Activated T-cell treated with anti-CD3 and anti-CD28 coated beads, Interleukin-2, amount 50 U/mL, for 24 hours (primary cell): ENCODE results near the gene SH3RF3.
A peak's percentile ranks its signal among the peaks of the same experiment; 100 is the strongest.

Experiments
- DNase-seq: peaks from one replicate; pipeline ENCODE4 v3.0.0-alpha.2; 2020
- H3K27ac Mint-ChIP-seq: 2 replicates; pipeline ENCODE4 v1.8.0; 2020; ENCODE audit warnings: mild to moderate bottlenecking, mixed read lengths
- H3K27me3 Mint-ChIP-seq: 2 replicates; pipeline ENCODE4 v1.8.0; 2020; ENCODE audit warnings: mixed read lengths
- H3K36me3 Mint-ChIP-seq: 2 replicates; pipeline ENCODE4 v1.8.0; 2020; ENCODE audit warnings: low read depth, mixed read lengths
- H3K4me1 Mint-ChIP-seq: 2 replicates; pipeline ENCODE4 v1.8.0; 2020; ENCODE audit warnings: low read depth, mixed read lengths
- H3K4me3 Mint-ChIP-seq: 2 replicates; pipeline ENCODE4 v1.8.0; 2020; ENCODE audit warnings: mild to moderate bottlenecking, moderate library complexity, mixed read lengths
- H3K9me3 Mint-ChIP-seq: 2 replicates; pipeline ENCODE4 v1.8.0; 2020; ENCODE audit warnings: mixed read lengths

Gene SH3RF3

GRCh38 chr2:109128616-109129355 lies at the start of gene SH3RF3:
Gene SH3RF3, plus strand, starts transcription at chr2:109129205.
- no peaks in the 10 kb centered on the region for H3K36me3 Mint-ChIP-seq
- H3K9me3 Mint-ChIP-seq = no peaks in the 10 kb centered on the region
- peaks cover 32% of the 10 kb centered on the region for H3K27me3 Mint-ChIP-seq
- H3K4me3 Mint-ChIP-seq = peak within 1 kb of the TSS; percentile 80
- H3K27ac Mint-ChIP-seq = peak within 1 kb of the TSS; percentile 63
- peaks cover 46% of the 10 kb centered on the region for H3K4me1 Mint-ChIP-seq
- DNase-seq = peak; percentile 70

- H3K9me3 Mint-ChIP-seq = no peaks in the 10 kb centered on the region
- no peaks in the 10 kb centered on the region for H3K27me3 Mint-ChIP-seq
- peaks cover 8% of the 10 kb centered on the region for H3K4me1 Mint-ChIP-seq
- H3K4me3 Mint-ChIP-seq = no peak overlapping the region
- no peaks in the 10 kb centered on the region for H3K36me3 Mint-ChIP-seq
- DNase-seq = no peak
- no peak overlapping the region for H3K27ac Mint-ChIP-seq
Observed at GRCh38 chr2:109079590-109079989, 49.4 kb upstream of the SH3RF3 start.

DNA sequence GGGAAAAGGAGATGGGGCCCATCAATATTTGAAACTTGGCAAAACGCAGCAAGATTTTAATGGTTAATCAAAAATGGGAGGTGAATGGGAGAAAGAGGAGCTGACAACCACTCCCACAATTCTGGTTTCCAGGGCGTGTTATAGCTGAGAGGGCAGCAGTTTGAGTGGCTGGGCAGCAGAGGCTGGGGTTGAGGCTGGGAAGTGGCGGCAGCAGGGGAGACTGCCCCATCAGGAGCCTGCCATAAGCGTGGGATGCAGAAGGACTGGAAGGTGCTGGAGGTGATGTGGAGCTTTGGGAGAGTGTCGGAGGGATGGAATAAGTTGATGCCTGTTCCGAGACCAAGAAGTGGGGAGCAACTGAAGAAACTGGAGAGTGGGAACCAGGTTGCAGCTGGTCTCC lies 48.9 kb upstream of the SH3RF3 start:
- Mint-ChIP-seq H3K36me3 (no peaks in the 10 kb centered on the region), H3K4me3 (no peak overlapping the region), H3K9me3 (no peaks in the 10 kb centered on the region), H3K27me3 (no peaks in the 10 kb centered on the region), H3K4me1 (peaks cover 8% of the 10 kb centered on the region), H3K27ac (no peak overlapping the region)
- no peak for DNase-seq

- Mint-ChIP-seq H3K27ac (no peak overlapping the region), H3K4me1 (peaks cover 4% of the 10 kb centered on the region), H3K36me3 (no peaks in the 10 kb centered on the region), H3K4me3 (no peak overlapping the region), H3K27me3 (no peaks in the 10 kb centered on the region), H3K9me3 (no peaks in the 10 kb centered on the region)
- no peak for DNase-seq
Observed at GRCh38 chr2:109080757-109081156, 48.2 kb upstream of the SH3RF3 start.

DNA sequence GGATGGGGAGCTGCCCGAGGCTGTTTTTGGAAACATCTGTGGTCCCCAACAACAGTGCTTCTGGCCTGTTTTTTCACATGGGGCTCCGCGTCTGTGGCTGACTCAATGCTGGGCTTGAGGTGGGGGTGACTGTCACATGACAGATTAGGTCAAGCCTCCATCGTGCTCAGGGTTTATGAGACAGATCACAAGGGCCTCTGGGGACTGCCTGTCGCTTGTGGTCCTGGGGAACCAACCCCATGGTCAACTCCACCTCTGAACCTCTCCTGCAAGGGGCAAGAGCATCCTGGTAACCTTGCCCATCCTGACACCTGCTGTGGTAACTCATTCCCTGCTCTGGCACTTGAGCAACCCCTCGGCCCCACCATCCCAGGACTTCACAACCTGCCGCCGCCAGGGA lies 47.6 kb upstream of the SH3RF3 start:
- H3K9me3 Mint-ChIP-seq = no peaks in the 10 kb centered on the region

GRCh38 chr2:109083771-109084170 lies 45.2 kb upstream of the SH3RF3 start:
- H3K4me3 Mint-ChIP-seq = no peak overlapping the region
- no peaks in the 10 kb centered on the region for H3K36me3 Mint-ChIP-seq
- no peaks in the 10 kb centered on the region for H3K27me3 Mint-ChIP-seq
- H3K4me1 Mint-ChIP-seq = peaks cover 5% of the 10 kb centered on the region
- DNase-seq = no peak
- no peak overlapping the region for H3K27ac Mint-ChIP-seq
- no peaks in the 10 kb centered on the region for H3K9me3 Mint-ChIP-seq

More for the DNA sequence above, 47.6 kb upstream of the SH3RF3 start:
- H3K27ac Mint-ChIP-seq = no peak overlapping the region
- DNase-seq = no peak
- H3K4me1 Mint-ChIP-seq = peaks cover 3% of the 10 kb centered on the region
- H3K4me3 Mint-ChIP-seq = no peak overlapping the region
- H3K36me3 Mint-ChIP-seq = no peaks in the 10 kb centered on the region
- H3K27me3 Mint-ChIP-seq = no peaks in the 10 kb centered on the region

- Mint-ChIP-seq H3K36me3 (no peaks in the 10 kb centered on the region), H3K27me3 (no peaks in the 10 kb centered on the region), H3K27ac (no peak overlapping the region), H3K9me3 (no peaks in the 10 kb centered on the region), H3K4me3 (no peak overlapping the region), H3K4me1 (peaks cover 5% of the 10 kb centered on the region)
- no peak for DNase-seq
Observed at GRCh38 chr2:109084341-109084740, 44.7 kb upstream of the SH3RF3 start.

GRCh38 chr2:109085912-109086742 lies 42.9 kb upstream of the SH3RF3 start:
- no peak for DNase-seq
- H3K4me1 Mint-ChIP-seq = peaks cover 3% of the 10 kb centered on the region

DNA sequence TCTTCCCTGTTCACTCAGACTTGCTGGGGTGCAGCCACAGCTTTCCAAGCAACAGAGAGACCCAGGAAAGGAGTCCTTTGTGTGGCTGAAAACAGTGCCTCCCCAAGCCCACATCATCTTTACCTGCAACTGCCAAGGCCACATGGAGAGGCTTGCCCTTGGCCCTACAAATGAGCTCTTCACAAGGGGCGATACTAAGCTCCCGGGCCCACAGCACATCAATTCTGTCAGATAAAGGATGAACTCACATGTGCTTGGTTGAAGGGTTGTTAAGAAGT lies 42.3 kb upstream of the SH3RF3 start:
- H3K27me3 Mint-ChIP-seq = no peaks in the 10 kb centered on the region
- no peaks in the 10 kb centered on the region for H3K9me3 Mint-ChIP-seq
- H3K4me1 Mint-ChIP-seq = peaks cover 3% of the 10 kb centered on the region
- no peak overlapping the region for H3K4me3 Mint-ChIP-seq
- no peaks in the 10 kb centered on the region for H3K36me3 Mint-ChIP-seq
- no peak for DNase-seq
- no peak overlapping the region for H3K27ac Mint-ChIP-seq

More at GRCh38 chr2:109085912-109086742, 42.9 kb upstream of the SH3RF3 start:
- H3K27ac Mint-ChIP-seq = no peak overlapping the region
- no peaks in the 10 kb centered on the region for H3K36me3 Mint-ChIP-seq
- no peak overlapping the region for H3K4me3 Mint-ChIP-seq
- H3K27me3 Mint-ChIP-seq = no peaks in the 10 kb centered on the region
- no peaks in the 10 kb centered on the region for H3K9me3 Mint-ChIP-seq

- no peak for DNase-seq
- no peak overlapping the region for H3K4me3 Mint-ChIP-seq
- H3K36me3 Mint-ChIP-seq = no peaks in the 10 kb centered on the region
- no peaks in the 10 kb centered on the region for H3K27me3 Mint-ChIP-seq
- no peak overlapping the region for H3K27ac Mint-ChIP-seq
- H3K4me1 Mint-ChIP-seq = peaks cover 3% of the 10 kb centered on the region
- H3K9me3 Mint-ChIP-seq = no peaks in the 10 kb centered on the region
Observed at GRCh38 chr2:109087055-109087663, 41.8 kb upstream of the SH3RF3 start.

DNA sequence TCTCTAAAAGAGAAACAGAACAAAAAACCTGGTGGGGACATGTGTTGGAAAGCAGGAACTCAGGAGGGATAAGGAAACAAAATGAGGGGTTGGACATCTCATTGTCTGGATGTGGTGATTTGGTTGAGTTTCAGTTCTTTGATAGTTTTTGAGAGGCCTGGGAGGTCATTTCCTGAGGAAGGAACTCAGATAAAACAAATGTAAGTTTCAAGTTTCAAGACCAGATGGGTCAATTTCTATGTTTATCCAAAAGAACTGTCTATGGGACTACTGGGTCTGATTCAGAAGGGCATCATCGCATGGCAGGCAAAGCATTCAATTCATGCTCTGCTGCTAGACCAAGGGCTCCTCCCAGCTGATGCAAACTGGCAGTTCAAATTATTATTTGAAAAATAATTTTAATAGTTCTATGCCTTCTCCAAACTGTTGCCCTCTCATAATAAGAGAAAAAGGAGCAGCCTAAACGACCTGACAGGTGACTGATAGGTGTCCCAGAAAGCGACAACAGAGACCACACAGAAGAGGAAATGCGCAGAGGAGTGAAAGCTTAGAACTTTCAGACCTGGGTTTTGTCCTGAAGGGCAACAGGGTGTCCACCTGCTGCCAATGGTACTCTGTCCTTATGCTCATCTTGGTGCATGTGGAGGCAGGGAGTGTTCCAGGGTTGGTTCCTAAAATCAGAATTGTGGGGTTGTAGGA lies 39.3 kb upstream of the SH3RF3 start:
- DNase-seq = no peak
- no peak overlapping the region for H3K27ac Mint-ChIP-seq
- H3K4me1 Mint-ChIP-seq = peaks cover 3% of the 10 kb centered on the region

DNA sequence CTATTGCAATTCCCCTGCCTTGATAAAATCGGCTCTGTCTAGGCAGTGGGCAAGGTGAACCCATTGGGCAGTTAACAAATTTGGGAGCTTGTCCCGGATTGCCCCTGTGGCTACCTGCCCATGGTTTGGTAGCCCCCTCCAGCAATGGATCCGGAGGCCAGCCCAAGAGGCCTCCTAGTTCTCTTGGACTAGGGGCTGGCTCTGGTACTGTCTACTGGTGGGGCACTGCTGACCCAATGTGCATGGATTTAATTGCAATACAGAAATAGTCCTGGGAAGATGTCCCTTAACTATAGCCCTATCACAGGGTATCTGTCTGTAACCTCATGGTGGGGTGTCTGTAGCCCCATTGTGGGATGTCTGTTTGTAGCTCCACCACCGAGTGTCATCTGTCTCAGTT lies 37.5 kb upstream of the SH3RF3 start:
- H3K36me3 Mint-ChIP-seq = peaks cover 5% of the 10 kb centered on the region
- H3K27ac Mint-ChIP-seq = no peak overlapping the region
- no peak for DNase-seq
- no peak overlapping the region for H3K4me3 Mint-ChIP-seq
- H3K4me1 Mint-ChIP-seq = peaks cover 3% of the 10 kb centered on the region
- H3K27me3 Mint-ChIP-seq = no peaks in the 10 kb centered on the region
- H3K9me3 Mint-ChIP-seq = peaks cover 16% of the 10 kb centered on the region

More for the DNA sequence above, 39.3 kb upstream of the SH3RF3 start:
- Mint-ChIP-seq H3K36me3 (peaks cover 3% of the 10 kb centered on the region), H3K27me3 (no peaks in the 10 kb centered on the region), H3K9me3 (peaks cover 11% of the 10 kb centered on the region), H3K4me3 (no peak overlapping the region)

DNA sequence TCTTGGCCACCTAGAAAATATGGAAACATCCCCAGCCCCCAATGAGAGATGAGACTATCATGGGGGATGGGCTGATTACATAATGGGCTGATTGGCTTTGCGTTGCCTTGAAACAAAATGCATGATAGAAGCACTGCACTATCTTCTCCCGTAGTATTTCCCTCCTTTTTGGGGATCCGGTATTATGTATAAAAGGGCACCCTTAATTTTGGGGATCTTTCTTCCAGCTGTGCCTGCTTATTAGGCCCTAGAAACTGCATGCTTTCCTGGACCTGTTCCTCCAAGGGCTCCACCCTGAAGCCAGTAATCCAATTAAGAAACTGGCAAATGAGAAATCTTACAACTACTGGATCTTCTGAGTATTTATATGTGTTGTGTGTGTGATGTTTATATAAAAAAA lies 34.9 kb upstream of the SH3RF3 start:
- H3K4me1 Mint-ChIP-seq = no peaks in the 10 kb centered on the region
- H3K27ac Mint-ChIP-seq = no peak overlapping the region
- peaks cover 5% of the 10 kb centered on the region for H3K36me3 Mint-ChIP-seq
- no peak for DNase-seq
- no peak overlapping the region for H3K4me3 Mint-ChIP-seq
- no peaks in the 10 kb centered on the region for H3K27me3 Mint-ChIP-seq
- peaks cover 16% of the 10 kb centered on the region for H3K9me3 Mint-ChIP-seq

DNA sequence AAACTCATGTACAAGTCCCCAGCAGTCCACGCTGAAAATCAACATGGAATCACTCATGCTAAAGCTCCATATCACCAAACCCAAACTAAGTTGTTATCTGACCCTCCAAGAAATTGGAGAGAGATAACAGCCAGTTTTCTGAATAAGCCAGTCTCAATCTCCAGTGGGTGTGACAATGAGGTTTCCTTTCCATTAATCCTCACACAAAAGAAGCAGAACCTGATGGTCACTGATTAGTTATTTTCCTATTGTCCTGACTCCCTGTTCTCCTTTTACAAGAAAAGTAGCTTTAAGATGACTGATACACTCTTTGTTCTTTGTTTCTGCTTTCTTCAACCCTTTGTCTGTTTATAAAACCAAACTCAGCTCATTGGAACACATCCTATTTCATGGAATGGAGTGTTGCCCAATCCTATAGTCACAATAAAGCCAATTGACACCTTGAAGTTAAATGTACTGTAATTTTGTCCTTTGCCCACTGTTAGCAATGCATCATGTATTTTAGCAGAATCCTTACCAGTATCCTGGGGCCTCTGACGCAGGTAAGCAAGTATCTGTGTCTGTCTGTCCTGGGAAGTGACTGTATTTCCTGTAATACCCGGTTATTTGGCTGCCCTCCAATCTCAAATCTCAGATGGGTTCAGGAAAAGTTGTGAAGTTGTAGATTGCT lies 30.6 kb upstream of the SH3RF3 start:
- no peak overlapping the region for H3K27ac Mint-ChIP-seq
- peaks cover 14% of the 10 kb centered on the region for H3K9me3 Mint-ChIP-seq
- no peaks in the 10 kb centered on the region for H3K27me3 Mint-ChIP-seq
- no peak for DNase-seq
- peaks cover 10% of the 10 kb centered on the region for H3K4me1 Mint-ChIP-seq
- H3K36me3 Mint-ChIP-seq = peaks cover 5% of the 10 kb centered on the region
- H3K4me3 Mint-ChIP-seq = no peak overlapping the region
